ENCODE measurements around the gene PI4KB. TPM values are rescaled to one million over a fixed set of nuclear protein-coding genes. Genes with fewer than 3 reads are reported as not detected.
A peak's percentile ranks its signal among the peaks of the same experiment; 100 is the strongest.

Gene PI4KB
- total RNA-seq, 1 experiment from 2014 or later: 52.7 TPM

DNA sequence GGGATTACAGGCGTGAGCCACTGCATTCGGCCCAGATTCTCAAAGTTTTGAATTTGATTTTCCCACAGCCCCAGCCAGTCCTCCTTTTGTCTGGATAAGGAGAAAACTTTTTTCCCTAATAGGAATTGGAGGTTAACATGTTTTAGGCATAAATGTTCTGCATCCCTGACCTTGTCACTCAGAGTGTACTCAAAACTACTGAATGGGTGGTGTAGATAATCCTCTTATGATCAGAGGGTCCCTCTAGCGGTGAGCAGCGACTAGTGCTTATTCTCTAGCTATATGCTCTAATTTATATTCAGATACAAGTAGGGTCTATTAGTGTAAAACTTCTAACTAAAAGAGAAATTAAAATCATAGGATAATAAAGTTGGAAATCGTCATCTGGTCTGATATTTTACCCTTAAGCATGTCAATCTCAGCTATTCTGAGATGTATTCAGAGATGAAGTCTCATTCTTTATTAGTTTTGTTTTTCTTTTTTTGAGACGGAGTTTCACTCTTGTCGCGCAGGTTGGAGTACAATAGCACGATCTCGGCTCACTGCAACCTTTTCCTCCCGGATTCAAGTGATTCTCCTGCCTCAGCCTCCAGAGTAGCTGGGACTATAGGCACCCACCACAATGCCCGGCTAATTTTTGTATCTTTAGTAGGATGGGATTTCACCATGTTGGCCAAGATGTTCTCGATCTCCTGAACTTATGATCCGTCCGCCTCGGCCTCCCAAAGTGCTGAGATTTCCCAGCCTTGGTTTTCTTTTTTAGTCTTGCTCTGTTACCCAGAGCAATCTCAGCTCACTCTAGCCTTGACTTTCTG lies 75.4 kb downstream of the PI4KB start:
- BruUV-seq (replicated peaks): no TSS peak
- Histone ChIP-seq H3K36me3 (ENCODE audit: control insufficient read depth, insufficient read depth, low read length) (peaks cover 27% of the 10 kb centered on the region), H3K9me3 (ENCODE audit: control insufficient read depth, insufficient read depth, low read depth, low read length) (no peaks in the 10 kb centered on the region), H3K4me1 (ENCODE audit: control insufficient read depth, insufficient read depth, low read length) (peaks cover 3% of the 10 kb centered on the region; the same call in 1 of the 2 replicates), H3K27ac (ENCODE audit: low read length) (no peak overlapping the region), H3K27me3 (ENCODE audit: control insufficient read depth, insufficient read depth, low read length) (no peaks in the 10 kb centered on the region), H3K4me3 (ENCODE audit: low read depth in 2 of 2, low read length in 2 of 2) (no peak overlapping the region)
- ATAC-seq: peak; percentile 71
- TF ChIP-seq, protein P1, sequence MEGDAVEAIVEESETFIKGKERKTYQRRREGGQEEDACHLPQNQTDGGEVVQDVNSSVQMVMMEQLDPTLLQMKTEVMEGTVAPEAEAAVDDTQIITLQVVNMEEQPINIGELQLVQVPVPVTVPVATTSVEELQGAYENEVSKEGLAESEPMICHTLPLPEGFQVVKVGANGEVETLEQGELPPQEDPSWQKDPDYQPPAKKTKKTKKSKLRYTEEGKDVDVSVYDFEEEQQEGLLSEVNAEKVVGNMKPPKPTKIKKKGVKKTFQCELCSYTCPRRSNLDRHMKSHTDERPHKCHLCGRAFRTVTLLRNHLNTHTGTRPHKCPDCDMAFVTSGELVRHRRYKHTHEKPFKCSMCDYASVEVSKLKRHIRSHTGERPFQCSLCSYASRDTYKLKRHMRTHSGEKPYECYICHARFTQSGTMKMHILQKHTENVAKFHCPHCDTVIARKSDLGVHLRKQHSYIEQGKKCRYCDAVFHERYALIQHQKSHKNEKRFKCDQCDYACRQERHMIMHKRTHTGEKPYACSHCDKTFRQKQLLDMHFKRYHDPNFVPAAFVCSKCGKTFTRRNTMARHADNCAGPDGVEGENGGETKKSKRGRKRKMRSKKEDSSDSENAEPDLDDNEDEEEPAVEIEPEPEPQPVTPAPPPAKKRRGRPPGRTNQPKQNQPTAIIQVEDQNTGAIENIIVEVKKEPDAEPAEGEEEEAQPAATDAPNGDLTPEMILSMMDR (IDR thresholded peaks at IDR 0.05): peak; percentile 89
- TF ChIP-seq POLR2AphosphoS5 (IDR thresholded peaks at IDR 0.05; ENCODE audit: low read depth, low read length): no peak
- TF ChIP-seq, protein P2, sequence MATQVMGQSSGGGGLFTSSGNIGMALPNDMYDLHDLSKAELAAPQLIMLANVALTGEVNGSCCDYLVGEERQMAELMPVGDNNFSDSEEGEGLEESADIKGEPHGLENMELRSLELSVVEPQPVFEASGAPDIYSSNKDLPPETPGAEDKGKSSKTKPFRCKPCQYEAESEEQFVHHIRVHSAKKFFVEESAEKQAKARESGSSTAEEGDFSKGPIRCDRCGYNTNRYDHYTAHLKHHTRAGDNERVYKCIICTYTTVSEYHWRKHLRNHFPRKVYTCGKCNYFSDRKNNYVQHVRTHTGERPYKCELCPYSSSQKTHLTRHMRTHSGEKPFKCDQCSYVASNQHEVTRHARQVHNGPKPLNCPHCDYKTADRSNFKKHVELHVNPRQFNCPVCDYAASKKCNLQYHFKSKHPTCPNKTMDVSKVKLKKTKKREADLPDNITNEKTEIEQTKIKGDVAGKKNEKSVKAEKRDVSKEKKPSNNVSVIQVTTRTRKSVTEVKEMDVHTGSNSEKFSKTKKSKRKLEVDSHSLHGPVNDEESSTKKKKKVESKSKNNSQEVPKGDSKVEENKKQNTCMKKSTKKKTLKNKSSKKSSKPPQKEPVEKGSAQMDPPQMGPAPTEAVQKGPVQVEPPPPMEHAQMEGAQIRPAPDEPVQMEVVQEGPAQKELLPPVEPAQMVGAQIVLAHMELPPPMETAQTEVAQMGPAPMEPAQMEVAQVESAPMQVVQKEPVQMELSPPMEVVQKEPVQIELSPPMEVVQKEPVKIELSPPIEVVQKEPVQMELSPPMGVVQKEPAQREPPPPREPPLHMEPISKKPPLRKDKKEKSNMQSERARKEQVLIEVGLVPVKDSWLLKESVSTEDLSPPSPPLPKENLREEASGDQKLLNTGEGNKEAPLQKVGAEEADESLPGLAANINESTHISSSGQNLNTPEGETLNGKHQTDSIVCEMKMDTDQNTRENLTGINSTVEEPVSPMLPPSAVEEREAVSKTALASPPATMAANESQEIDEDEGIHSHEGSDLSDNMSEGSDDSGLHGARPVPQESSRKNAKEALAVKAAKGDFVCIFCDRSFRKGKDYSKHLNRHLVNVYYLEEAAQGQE (IDR thresholded peaks at IDR 0.05; ENCODE audit: insufficient read depth in 1 of 2, low read depth in 2 of 2, low read length in 1 of 2): no peak
- peak; percentile 58 for DNase-seq (ENCODE audit: low read depth, low spot score)
- ChIA-PET POLR2A (interaction anchor here (0.6 to 1.2 kb wide), 3 partner anchors 9 to 62 kb away, joined by 3 to 4 read pairs (median 4); partner anchors contain the start of gene VPS72), CTCF (interaction anchor here (0.7 to 1.9 kb wide), 5 partner anchors 35 to 181 kb away, joined by 3 to 14 read pairs (median 3); partner anchors contain the start of gene GABPB2)
- intact Hi-C loops (cut with micrococcal nuclease; ENCODE audit: unreplicated experiment): loop anchor here (5.0 kb wide), 1 partner anchor 55 kb away; the partner anchor contains the start of gene PIP5K1A
- in situ Hi-C loops (cut with HindIII; ENCODE audit: low pct_unique_long_range_greater_than_20kb, low sequenced_read_pairs): no loop called here

DNA sequence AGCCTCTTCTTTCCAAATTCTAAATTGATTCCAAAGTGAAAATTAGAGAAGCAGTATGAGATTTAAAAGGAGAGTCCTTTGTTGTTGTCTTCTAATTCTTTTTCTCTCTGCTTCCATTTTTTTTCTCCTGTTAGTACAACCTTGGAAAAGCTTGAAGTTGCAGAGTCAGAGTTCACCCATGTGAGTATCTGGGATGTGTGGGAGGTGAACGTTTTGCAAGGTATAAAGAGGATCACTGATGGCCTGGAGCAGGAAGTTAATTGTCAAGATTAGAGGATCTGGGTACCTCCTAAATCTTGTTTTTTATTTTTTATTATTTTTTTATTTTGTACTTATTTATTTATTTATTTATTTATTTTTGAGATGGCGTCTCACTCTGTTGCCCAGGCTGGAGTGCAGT lies 80.4 kb downstream of the PI4KB start:
- peaks cover 43% of the 10 kb centered on the region for H3K36me3 ChIP-seq (ENCODE audit: control insufficient read depth, insufficient read depth, low read length)
- H3K9me3 ChIP-seq (ENCODE audit: control insufficient read depth, insufficient read depth, low read depth, low read length): no peaks in the 10 kb centered on the region
- intact Hi-C loops (cut with micrococcal nuclease; ENCODE audit: unreplicated experiment): no loop called here
- BruUV-seq (replicated peaks): no TSS peak
- TF ChIP-seq TCF7L2 (IDR thresholded peaks at IDR 0.05; ENCODE audit: low read depth, low read length): no peak
- no peak for TF ChIP-seq SIN3A (IDR thresholded peaks at IDR 0.05; ENCODE audit: borderline replicate concordance, insufficient read depth, low read depth, low read length)
- TF ChIP-seq, protein P2 (IDR thresholded peaks at IDR 0.05; ENCODE audit: insufficient read depth in 1 of 2, low read depth in 2 of 2, low read length in 1 of 2): no peak
- TF ChIP-seq, protein P1 (IDR thresholded peaks at IDR 0.05): no peak
- no peak for TF ChIP-seq POLR2AphosphoS5 (IDR thresholded peaks at IDR 0.05; ENCODE audit: low read depth, low read length)
- no peak overlapping the region for H3K27ac ChIP-seq (ENCODE audit: low read length)
- no peak overlapping the region for H3K4me3 ChIP-seq (ENCODE audit: low read depth in 2 of 2, low read length in 2 of 2)
- POLR2A ChIA-PET: no interaction called here
- no peaks in the 10 kb centered on the region for H3K4me1 ChIP-seq (ENCODE audit: control insufficient read depth, insufficient read depth, low read length)
- in situ Hi-C loops (cut with HindIII; ENCODE audit: low pct_unique_long_range_greater_than_20kb, low sequenced_read_pairs): no loop called here
- CTCF ChIA-PET: no interaction called here
- DNase-seq (ENCODE audit: low read depth, low spot score) (no peak), ATAC-seq (no peak)
- H3K27me3 ChIP-seq (ENCODE audit: control insufficient read depth, insufficient read depth, low read length): no peaks in the 10 kb centered on the region
